Stimulated activated CD4-positive, alpha-beta T cell treated with anti-CD3 and anti-CD28 coated beads, Interleukin-2, amount 100 ng/mL, for 48 hours (primary cell): ENCODE results near the gene RPS14.

Experiments used
- DNase-seq, 2 donors: peaks; one replicate each; pipeline ENCODE4 v3.0.0-alpha.2; 2020

Gene RPS14

DNA sequence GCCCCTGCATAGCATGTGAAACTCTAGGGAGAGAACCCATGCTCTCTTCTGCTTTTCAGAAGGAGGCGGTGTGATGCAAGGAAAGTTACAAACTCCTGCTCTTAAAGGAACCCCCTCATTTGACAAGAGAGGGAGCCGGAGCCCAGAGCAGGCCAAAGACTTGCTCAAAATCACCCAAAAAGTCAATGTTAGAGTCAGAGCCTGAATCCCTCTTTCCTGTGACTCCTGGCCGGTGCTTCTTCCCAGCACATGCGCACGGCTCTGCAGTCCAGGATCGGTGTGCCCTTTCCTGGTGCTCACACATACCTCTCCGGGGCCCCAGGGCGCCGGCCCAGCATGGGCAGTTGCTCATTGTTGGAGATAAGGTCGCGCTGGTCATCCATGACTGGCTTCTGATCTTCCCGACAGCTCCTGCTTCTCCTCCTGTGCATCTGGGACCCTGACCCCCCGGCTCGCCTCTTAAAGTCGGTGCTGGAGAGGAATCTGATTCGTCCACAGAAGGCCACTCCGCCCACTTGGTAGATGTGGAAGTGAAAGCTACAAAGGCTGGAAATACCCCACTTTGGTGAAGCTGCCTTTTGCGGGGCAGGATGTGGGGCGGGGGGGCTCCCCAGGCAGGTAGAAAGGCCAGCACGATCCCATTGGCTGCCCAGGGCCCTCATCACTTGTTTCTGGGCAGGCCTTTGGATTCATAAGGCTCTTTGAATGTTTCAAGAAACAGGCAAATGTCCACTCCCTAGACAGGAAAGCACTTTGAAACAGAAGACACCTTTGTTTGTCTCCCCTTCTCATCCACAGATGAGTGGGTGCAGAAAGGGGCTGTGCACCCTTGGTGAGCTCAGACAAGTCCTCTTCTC lies 37.0 kb downstream of the RPS14 start, which contains the start of gene CD74:
Gene CD74, minus strand, starts transcription at position 592 of the 857 bp plus-strand sequence. Its CDS starts 161 bp downstream, at position 431.
- peak; percentile 76 to 78 for DNase-seq

- DNase-seq: peak; percentile 38 to 50
These were observed 38.1 kb downstream of the RPS14 start for GRCh38 chr5:150411245-150411979.

GRCh38 chr5:150410524-150411244 lies 38.9 kb downstream of the RPS14 start:
- DNase-seq: no peak

- peak; percentile 30 to 34 for DNase-seq
These were observed 39.7 kb downstream of the RPS14 start for GRCh38 chr5:150409638-150410523.

- DNase-seq: no peak
These were observed 41.2 kb downstream of the RPS14 start for GRCh38 chr5:150408231-150408943.

DNA sequence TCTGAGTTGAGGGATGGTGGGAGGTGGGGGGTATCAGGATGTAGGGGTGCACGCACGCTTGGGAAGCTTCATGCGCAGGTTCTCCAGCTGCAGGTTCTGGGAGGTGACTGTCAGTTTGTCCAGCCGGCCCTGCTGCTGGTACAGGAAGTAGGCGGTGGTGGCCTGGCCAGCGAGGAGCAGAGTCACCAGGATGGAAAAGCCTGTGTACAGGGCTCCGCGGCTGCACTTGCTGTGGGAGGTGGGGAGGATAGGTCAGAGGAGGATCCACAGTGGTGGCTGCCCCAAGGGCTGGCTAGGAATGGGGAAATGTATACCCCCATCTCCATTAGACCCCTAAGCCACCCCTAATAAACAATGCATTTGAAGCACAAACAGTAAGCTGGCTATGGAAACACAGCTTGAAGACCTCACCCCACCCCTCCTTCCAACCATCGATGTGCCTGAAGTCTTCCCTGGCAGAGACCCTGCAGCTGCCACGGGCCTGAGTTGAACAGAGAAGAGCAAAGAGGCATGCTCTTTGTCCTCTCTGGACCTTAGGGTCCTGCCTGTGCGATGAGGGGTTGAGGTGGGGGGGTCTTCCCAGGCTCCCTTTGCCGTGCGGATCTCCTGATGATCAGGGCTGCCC lies 42.3 kb downstream of the RPS14 start:
- DNase-seq: no peak

DNA sequence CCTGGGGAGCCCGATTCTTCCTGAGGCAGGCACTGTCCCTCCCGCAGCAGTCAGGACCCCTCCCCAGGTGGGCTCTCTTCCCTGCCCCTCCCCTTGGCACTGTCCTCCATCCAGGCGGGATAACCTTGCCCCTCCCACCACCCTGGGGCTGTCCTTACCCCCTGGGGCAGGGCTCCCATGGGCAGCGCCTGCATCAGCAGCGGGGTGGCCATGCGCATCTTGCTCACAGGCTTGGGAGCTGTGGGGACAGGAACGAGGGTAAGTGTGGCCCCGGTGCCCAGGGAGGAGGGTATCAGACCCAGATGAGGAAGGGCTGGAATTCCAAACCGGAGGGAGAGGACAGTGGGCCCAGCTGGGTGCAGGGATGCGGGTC lies 42.8 kb downstream of the RPS14 start:
- no peak for DNase-seq

DNA sequence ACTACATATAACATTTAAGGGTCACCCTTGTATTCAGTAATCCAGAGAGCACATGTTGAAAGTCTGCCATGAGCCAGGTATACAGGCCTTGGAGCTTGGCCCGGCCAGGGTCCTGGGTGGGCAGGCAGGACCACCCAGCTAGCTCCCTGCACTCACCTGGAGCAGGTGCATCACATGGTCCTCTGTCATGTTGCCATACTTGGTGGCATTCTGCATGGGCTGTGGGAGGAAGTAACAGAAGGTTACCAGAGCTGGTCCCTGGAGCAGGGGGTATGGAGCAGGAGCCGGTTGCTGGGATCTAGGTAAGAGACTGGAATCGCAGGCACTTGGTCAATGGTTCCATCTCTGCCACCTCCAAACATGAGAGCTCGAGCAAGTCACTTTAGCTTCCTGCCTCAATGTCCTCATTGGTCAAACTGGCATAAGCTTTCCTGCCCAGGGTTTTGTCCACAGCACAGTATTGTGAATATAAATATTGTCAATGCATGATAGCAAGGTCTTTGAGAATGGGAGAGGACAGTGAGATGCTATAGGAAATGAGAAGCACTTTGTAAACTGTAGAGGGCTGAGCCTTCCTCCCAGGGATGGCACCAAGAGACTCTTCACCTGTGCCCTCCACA lies 43.3 kb downstream of the RPS14 start:
- DNase-seq: no peak

GRCh38 chr5:150404941-150405816 lies 44.4 kb downstream of the RPS14 start:
- DNase-seq: no peak

DNA sequence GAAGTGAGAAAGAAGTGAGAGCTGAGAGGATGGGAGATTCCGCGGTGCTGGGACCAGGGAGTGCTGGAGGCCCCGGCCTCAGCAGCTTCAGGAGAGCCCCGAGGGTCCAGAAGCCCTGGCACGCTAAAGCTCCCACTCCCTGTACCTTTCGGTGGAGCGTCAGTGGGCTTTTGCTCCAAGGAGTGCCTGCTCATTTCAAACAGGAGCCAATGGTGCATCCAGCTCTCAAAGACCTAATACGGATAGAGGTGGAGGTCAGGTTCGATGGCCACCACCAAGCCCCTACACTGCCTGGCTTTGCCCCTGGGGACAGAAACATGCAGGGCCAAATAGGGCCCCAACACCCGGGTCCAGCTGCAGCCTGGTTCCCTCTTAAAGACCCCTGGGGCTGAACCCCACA lies 45.0 kb downstream of the RPS14 start:
- DNase-seq: no peak

DNA sequence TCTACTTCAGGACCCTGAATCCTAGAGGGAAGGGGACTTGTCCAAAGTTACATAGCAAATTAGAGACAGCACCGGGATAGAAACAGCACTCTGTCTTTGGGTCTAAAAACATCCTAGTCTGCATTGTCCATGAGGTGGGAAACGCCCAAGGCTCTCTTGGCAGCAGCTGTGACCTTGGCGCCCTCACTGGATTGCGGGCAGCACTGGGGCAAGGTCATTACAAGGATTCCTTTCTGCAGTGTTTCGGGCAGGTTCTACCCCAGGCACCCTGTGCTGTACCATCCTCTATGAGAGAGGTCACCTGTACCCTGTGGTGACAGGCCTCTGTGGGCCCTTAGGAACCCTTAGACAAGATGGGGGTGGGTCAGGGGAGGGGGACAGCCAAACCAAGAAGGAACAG lies 45.4 kb downstream of the RPS14 start:
- DNase-seq: no peak

- no peak for DNase-seq
These were observed 46.6 kb downstream of the RPS14 start for GRCh38 chr5:150402901-150403342.

GRCh38 chr5:150402229-150402773 lies 47.2 kb downstream of the RPS14 start:
- DNase-seq: no peak

- no peak for DNase-seq
These were observed 47.9 kb downstream of the RPS14 start for GRCh38 chr5:150401376-150402228.

DNA sequence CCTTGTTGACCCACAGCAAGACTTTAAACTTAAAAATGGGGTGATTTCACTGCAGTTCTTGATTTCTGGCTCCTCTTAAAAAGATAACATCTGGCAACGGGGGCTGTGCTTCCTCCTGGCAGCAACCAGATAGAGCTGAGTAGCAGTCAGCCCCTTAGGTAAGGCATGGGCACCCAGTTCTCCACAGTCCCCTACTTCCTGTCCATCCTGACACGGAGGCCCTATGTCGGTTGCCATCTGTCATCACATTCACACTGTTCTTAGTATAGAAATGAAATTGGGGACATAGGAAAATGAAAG lies 48.5 kb downstream of the RPS14 start:
- DNase-seq: no peak

DNA sequence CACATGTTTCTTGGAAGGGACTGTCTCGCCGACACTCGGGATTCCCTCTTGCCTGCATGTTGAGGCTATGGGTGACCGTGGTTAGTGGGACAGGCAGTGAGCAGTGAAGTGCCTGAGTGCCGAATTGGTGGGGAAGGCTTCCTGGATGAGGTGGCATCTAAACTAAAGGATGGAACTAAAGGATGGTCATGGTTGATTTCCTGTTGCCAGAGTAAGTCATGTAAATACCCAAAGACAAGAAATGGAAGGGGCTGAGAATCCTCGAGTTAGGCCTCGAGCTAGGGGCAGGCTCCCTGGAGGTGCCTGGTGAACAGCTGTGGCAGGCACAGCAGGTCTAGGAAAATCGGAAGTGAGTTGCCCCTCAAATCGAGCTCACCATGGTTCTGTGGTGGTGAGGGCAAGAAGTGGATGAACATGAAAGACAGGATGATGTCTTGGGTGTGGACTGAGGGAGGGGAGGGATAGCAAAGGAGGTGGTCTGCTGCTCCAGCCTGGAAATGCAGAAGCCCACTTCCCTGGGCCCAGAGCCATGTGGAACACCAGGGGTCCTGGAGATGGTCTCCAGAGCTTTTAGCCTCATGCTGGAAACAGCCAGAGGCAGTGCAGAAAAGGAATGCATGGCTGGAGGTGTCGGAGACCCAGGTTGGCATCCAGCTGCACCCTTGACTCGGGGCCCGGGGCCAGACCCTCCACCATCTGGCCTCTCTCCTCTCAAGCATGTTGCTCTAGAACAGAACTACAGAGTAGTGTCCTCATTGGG lies 49.0 kb downstream of the RPS14 start:
- no peak for DNase-seq

DNA sequence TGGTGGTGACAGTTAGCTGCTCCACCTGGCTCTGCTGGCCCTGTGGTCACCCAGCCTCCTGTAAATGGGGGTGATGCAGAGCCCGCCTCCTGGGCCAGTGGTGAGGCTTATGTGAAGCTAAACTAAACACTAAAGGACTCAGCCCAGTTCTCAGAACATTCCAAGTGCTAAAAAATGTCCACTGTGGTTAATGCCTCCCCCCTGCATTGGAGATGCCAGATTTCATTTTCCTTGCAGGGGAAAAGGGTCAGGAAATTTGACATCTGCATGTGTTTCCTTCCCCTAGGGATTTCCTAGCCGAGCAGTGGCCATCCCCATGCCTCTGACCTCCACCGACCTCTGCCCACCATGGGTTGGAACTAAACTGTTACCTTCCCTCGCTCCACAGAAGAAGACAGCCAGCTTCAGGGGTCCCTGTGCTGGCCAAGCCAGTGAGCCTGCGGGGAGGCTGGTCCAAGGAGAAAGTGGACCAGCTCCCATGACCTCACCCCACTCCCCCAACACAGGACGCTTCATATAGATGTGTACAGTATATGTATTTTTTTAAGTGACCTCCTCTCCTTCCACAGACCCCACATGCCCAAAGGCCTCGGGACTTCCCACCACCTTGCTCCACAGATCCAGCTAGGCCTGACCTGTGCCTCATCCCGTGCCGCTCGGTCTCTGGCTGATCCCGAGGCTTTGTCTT lies 49.9 kb downstream of the RPS14 start:
- no peak for DNase-seq
